ENCODE measurements around the gene ZKSCAN1.
"Not testable (repeated sequence)": the region's sequence is repeated elsewhere in the genome, so short reads cannot be mapped to it uniquely, and the experiment has no call there.

ZKSCAN1 gene

DNA sequence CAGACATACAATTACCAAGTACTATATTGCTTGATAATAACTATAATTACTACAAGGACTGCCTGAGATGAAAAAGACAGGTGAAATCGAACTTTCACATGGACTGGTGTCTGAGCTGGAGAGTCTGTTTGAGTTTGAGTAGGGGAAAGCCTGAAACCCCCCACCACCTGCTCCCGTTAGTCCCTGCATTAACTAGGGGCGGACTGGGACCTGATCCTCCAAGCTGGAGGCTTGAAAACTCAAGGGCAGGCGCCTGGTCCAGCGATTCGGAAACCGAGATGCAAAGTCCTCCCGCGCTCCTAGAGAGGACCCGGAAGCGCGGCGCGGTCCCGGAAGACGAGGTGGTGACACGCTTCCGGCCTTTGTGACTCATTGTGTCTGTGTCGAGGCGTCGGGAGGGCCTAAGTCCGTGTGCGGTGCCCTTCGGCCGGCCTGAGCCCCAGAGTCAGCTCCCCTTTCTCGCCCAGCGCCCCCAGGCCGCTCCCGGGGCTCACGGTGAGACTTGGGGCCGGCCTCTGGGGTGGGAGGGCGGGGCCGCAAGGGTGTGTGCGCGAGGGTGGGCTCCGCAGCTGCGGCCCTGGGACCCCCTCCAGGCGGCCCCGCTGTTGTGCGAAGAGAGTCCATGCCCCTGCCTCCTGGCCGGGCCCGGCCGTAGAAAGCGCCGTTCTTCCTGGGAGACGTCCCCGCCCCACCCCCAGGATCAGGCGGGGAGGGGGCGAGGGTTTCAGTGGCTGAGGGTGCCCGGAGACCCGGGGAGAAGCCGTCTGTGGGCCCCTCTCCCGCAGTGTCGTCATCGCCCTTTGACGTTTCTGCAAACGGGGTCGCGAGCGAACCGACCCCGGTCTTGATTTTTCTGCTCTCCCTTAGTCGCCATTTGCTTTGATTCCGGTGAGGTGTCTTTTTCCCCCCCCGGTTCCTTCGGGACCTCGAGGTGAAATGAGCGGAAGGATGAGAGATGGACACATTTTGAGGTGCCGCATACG is at the start of gene ZKSCAN1:
Gene ZKSCAN1, plus strand, starts transcription at position 365 of the 983 bp plus-strand sequence. CDS start 7,911 bp downstream, outside the sequence.
- TF ChIP-seq, protein P1, sequence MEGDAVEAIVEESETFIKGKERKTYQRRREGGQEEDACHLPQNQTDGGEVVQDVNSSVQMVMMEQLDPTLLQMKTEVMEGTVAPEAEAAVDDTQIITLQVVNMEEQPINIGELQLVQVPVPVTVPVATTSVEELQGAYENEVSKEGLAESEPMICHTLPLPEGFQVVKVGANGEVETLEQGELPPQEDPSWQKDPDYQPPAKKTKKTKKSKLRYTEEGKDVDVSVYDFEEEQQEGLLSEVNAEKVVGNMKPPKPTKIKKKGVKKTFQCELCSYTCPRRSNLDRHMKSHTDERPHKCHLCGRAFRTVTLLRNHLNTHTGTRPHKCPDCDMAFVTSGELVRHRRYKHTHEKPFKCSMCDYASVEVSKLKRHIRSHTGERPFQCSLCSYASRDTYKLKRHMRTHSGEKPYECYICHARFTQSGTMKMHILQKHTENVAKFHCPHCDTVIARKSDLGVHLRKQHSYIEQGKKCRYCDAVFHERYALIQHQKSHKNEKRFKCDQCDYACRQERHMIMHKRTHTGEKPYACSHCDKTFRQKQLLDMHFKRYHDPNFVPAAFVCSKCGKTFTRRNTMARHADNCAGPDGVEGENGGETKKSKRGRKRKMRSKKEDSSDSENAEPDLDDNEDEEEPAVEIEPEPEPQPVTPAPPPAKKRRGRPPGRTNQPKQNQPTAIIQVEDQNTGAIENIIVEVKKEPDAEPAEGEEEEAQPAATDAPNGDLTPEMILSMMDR (IDR thresholded peaks at IDR 0.05) = peak; percentile 20

GRCh38 chr7:99969298-99969697 is 46.1 kb upstream of the ZKSCAN1 start:
- TF ChIP-seq, protein P1 (IDR thresholded peaks at IDR 0.05) = no peak
- H3K4me3 ChIP-seq (ENCODE audit: low read depth in 1 of 2, low read length in 1 of 2) = no peak overlapping the region
- H3K27me3 ChIP-seq = peaks cover 68% of the 10 kb centered on the region
- no peaks in the 10 kb centered on the region for H3K4me1 ChIP-seq (ENCODE audit: control insufficient read depth in 1 of 2, insufficient read depth in 1 of 2, low read depth in 1 of 2, low read length in 1 of 2)
- H3K36me3 ChIP-seq = no peaks in the 10 kb centered on the region
- H3K27ac ChIP-seq = no peak overlapping the region
- no peaks in the 10 kb centered on the region for H3K9me3 ChIP-seq

More for the DNA sequence above, at the start of gene ZKSCAN1:
- peaks cover 5% of the 10 kb centered on the region for H3K36me3 ChIP-seq
- peak within 1 kb of the TSS; percentile 82 to 98 for H3K4me3 ChIP-seq (ENCODE audit: low read depth in 1 of 2, low read length in 1 of 2)
- H3K27me3 ChIP-seq = no peaks in the 10 kb centered on the region
- H3K9me3 ChIP-seq = no peaks in the 10 kb centered on the region
- peak within 1 kb of the TSS; percentile 94 for H3K27ac ChIP-seq
- peaks cover 48 to 53% of the 10 kb centered on the region in 2 experiments for H3K4me1 ChIP-seq (ENCODE audit: control insufficient read depth in 1 of 2, insufficient read depth in 1 of 2, low read depth in 1 of 2, low read length in 1 of 2)

DNA sequence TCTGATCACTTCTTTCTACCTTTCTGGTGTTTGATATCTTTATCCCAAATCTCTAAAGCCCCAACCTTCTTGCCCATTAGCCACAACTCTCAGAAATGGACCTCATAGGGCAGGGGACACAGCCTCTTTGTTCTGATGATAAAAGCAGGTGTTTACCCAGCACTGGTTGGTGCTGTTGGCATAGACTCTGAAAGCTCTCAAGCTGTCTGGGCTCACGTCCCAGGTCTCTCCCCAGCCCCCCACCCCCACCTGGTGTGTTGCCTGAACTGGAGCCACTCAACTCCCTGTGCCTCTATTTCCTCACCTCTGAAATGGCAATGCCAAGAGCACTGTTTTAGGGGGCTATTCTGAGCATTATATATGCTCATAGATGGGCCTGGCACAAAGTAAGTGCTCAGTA is 45.6 kb upstream of the ZKSCAN1 start:
- H3K4me3 ChIP-seq (ENCODE audit: low read depth in 1 of 2, low read length in 1 of 2); H3K4me1 ChIP-seq (ENCODE audit: control insufficient read depth in 1 of 2, insufficient read depth in 1 of 2, low read depth in 1 of 2, low read length in 1 of 2); H3K27ac ChIP-seq; H3K36me3 ChIP-seq; H3K9me3 ChIP-seq: not testable (repeated sequence)
- H3K27me3 ChIP-seq = peaks cover 63% of the 10 kb centered on the region

GRCh38 chr7:99971242-99971641 is 44.2 kb upstream of the ZKSCAN1 start:
- H3K4me3 ChIP-seq (ENCODE audit: low read depth in 1 of 2, low read length in 1 of 2) = no peak overlapping the region
- TF ChIP-seq, protein P1 (IDR thresholded peaks at IDR 0.05) = no peak
- H3K36me3 ChIP-seq = no peaks in the 10 kb centered on the region
- H3K27ac ChIP-seq = no peak overlapping the region
- H3K9me3 ChIP-seq = no peaks in the 10 kb centered on the region
- H3K27me3 ChIP-seq = peaks cover 59% of the 10 kb centered on the region
- H3K4me1 ChIP-seq (ENCODE audit: control insufficient read depth in 1 of 2, insufficient read depth in 1 of 2, low read depth in 1 of 2, low read length in 1 of 2) = no peaks in the 10 kb centered on the region

- H3K4me1 ChIP-seq (ENCODE audit: control insufficient read depth in 1 of 2, insufficient read depth in 1 of 2, low read depth in 1 of 2, low read length in 1 of 2); H3K27ac ChIP-seq; H3K36me3 ChIP-seq; H3K4me3 ChIP-seq (ENCODE audit: low read depth in 1 of 2, low read length in 1 of 2); H3K9me3 ChIP-seq: not testable (repeated sequence)
- peaks cover 56% of the 10 kb centered on the region for H3K27me3 ChIP-seq
Measured at GRCh38 chr7:99973817-99974216, 41.6 kb upstream of the ZKSCAN1 start.

GRCh38 chr7:99974681-99975080 is 40.7 kb upstream of the ZKSCAN1 start:
- TF ChIP-seq, protein P1 (IDR thresholded peaks at IDR 0.05) = no peak
- peaks cover 50% of the 10 kb centered on the region for H3K27me3 ChIP-seq
- no peak overlapping the region for H3K27ac ChIP-seq
- no peaks in the 10 kb centered on the region for H3K9me3 ChIP-seq
- H3K36me3 ChIP-seq = no peaks in the 10 kb centered on the region
- no peaks in the 10 kb centered on the region for H3K4me1 ChIP-seq (ENCODE audit: control insufficient read depth in 1 of 2, insufficient read depth in 1 of 2, low read depth in 1 of 2, low read length in 1 of 2)
- H3K4me3 ChIP-seq (ENCODE audit: low read depth in 1 of 2, low read length in 1 of 2) = no peak overlapping the region
